HCT116 (cell line): ENCODE data around the gene RASGRF2.

ENCODE experiments used
- ATF3 ChIP-seq: IDR thresholded peaks from 2 replicates; pipeline ENCODE4 v1.6.1; 2012
- CTCF ChIP-seq, 3 experiments: fragments of 200-600 bp in 1 of 3; sonication (generic) in 1 of 3; IDR thresholded peaks in 2 of 3; conservative IDR thresholded peaks in 1 of 3; 2 replicates each; pipeline ENCODE4 v1.5.1; 2012 to 2017; ENCODE audit warnings: low read depth in 2 of 3, low read length in 2 of 3, antibody characterized with exemption in 1 of 3, borderline replicate concordance in 1 of 3, control low read depth in 1 of 3, mild to moderate bottlenecking in 1 of 3, mixed read lengths in 1 of 3, mixed run types in 1 of 3, moderate library complexity in 1 of 3; ENCODE audit not compliant: insufficient read depth in 1 of 3
- EGR1 ChIP-seq: IDR thresholded peaks from 2 replicates; pipeline ENCODE4 v1.6.1; 2012; ENCODE audit warnings: low read depth
- EZH2phosphoT487 ChIP-seq: fragments of 200-600 bp; IDR thresholded peaks from 2 replicates; pipeline ENCODE4 v1.6.1; 2018; ENCODE audit warnings: antibody characterized with exemption, borderline replicate concordance
- JUND ChIP-seq: IDR thresholded peaks from 2 replicates; pipeline ENCODE4 v1.6.1; 2012
- MAX ChIP-seq: IDR thresholded peaks from 2 replicates; pipeline ENCODE4 v1.6.1; 2012
- POLR2A ChIP-seq: IDR thresholded peaks from 2 replicates; pipeline ENCODE4 v1.7.0; 2011; ENCODE audit warnings: borderline replicate concordance; ENCODE audit not compliant: insufficient read depth, insufficient read length; ENCODE audit errors: extremely low read depth
- POLR2AphosphoS5 ChIP-seq: IDR thresholded peaks from 2 replicates; pipeline ENCODE4 v1.6.1; 2011; ENCODE audit warnings: mild to moderate bottlenecking, low read depth, low read length, moderate library complexity
- RAD21 ChIP-seq: IDR thresholded peaks from 2 replicates; pipeline ENCODE4 v1.6.1; 2012; ENCODE audit warnings: low read depth, mild to moderate bottlenecking
- TCF7L2 ChIP-seq: IDR thresholded peaks from 2 replicates; pipeline ENCODE4 v1.7.0; 2011; ENCODE audit warnings: borderline replicate concordance, inconsistent platforms; ENCODE audit not compliant: insufficient read depth, insufficient read length; ENCODE audit errors: extremely low read depth
- YY1 ChIP-seq: IDR thresholded peaks from 2 replicates; pipeline ENCODE4 v1.6.1; 2011; ENCODE audit warnings: low read length, low read depth, moderate library complexity, mild to moderate bottlenecking; ENCODE audit not compliant: insufficient replicate concordance; ENCODE audit errors: extremely low read depth
- ZBTB33 ChIP-seq: IDR thresholded peaks from 2 replicates; pipeline ENCODE4 v1.6.1; 2011; ENCODE audit warnings: mild to moderate bottlenecking, low read length, moderate library complexity; ENCODE audit not compliant: insufficient replicate concordance; ENCODE audit errors: extremely low read depth
- TF ChIP-seq, protein P1 (sequence below): IDR thresholded peaks from 2 replicates; pipeline ENCODE4 v1.6.1; 2012; ENCODE audit warnings: low read depth

GRCh38 chr5:81249240-81249639, 289.1 kb downstream of the RASGRF2 start:
- TF ChIP-seq CTCF (IDR thresholded peaks at IDR 0.05 in 2 of 3, conservative IDR thresholded peaks at IDR 0.05 in 1 of 3; ENCODE audit: borderline replicate concordance in 1 of 3, insufficient read depth in 1 of 3, low read depth in 2 of 3, low read length in 2 of 3) (no peak), TCF7L2 (no peak), YY1 (no peak), POLR2A (no peak), MAX (no peak), EGR1 (no peak), POLR2AphosphoS5 (no peak), ZBTB33 (no peak), ATF3 (no peak), RAD21 (no peak), EZH2phosphoT487 (no peak), JUND (no peak)
- TF ChIP-seq, protein P1, sequence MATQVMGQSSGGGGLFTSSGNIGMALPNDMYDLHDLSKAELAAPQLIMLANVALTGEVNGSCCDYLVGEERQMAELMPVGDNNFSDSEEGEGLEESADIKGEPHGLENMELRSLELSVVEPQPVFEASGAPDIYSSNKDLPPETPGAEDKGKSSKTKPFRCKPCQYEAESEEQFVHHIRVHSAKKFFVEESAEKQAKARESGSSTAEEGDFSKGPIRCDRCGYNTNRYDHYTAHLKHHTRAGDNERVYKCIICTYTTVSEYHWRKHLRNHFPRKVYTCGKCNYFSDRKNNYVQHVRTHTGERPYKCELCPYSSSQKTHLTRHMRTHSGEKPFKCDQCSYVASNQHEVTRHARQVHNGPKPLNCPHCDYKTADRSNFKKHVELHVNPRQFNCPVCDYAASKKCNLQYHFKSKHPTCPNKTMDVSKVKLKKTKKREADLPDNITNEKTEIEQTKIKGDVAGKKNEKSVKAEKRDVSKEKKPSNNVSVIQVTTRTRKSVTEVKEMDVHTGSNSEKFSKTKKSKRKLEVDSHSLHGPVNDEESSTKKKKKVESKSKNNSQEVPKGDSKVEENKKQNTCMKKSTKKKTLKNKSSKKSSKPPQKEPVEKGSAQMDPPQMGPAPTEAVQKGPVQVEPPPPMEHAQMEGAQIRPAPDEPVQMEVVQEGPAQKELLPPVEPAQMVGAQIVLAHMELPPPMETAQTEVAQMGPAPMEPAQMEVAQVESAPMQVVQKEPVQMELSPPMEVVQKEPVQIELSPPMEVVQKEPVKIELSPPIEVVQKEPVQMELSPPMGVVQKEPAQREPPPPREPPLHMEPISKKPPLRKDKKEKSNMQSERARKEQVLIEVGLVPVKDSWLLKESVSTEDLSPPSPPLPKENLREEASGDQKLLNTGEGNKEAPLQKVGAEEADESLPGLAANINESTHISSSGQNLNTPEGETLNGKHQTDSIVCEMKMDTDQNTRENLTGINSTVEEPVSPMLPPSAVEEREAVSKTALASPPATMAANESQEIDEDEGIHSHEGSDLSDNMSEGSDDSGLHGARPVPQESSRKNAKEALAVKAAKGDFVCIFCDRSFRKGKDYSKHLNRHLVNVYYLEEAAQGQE: no peak
